Mononuclear cell (primary cell): ENCODE data around the gene DSPP. TPM values are rescaled to one million over a fixed set of nuclear protein-coding genes. Genes with fewer than 3 reads are reported as not detected.
"Not testable (repeated sequence)": the region's sequence is repeated elsewhere in the genome, so short reads cannot be mapped to it uniquely, and the experiment has no call there.

Experiments used
- H3K27me3 ChIP-seq: 2 replicates; pipeline ENCODE4 v1.6.0; 2011; ENCODE audit warnings: low read length, control low read depth; ENCODE audit not compliant: insufficient read depth
- H3K4me1 ChIP-seq: 2 replicates; pipeline ENCODE4 v1.5.1; 2011; ENCODE audit warnings: mild to moderate bottlenecking, low read length, control low read depth; ENCODE audit not compliant: insufficient read depth
- H3K4me3 ChIP-seq: 2 replicates; pipeline ENCODE4 v1.5.1; 2011; ENCODE audit warnings: mild to moderate bottlenecking, low read length, moderate library complexity
- H3K9me3 ChIP-seq: 2 replicates; pipeline ENCODE4 v1.5.1; 2011; ENCODE audit warnings: low read depth, mild to moderate bottlenecking, control low read depth, low read length
- total RNA-seq: library from RNA; depleted of rRNA; stranded (reverse); fragments of >200 nt; gene quantifications from one replicate; pipeline ENCODE4 v1.2.3, GENCODE V29; 2012

Gene DSPP
- total RNA-seq = not detected

- no peaks in the 10 kb centered on the region for H3K9me3 ChIP-seq
- no peak within 1 kb of the TSS for H3K4me3 ChIP-seq
- no peaks in the 10 kb centered on the region for H3K27me3 ChIP-seq
- no peaks in the 10 kb centered on the region for H3K4me1 ChIP-seq
Observed at GRCh38 chr4:87608229-87608628, at the start of gene DSPP. TSS of gene DSPP (plus strand) at chr4:87608529. CDS start at chr4:87610909, 2,380 bp downstream.

GRCh38 chr4:87559090-87559837 is 49.1 kb upstream of the DSPP start:
- H3K4me1 ChIP-seq = peaks cover 11% of the 10 kb centered on the region

GRCh38 chr4:87560802-87561201 is 47.5 kb upstream of the DSPP start:
- H3K4me1 ChIP-seq = peaks cover 11% of the 10 kb centered on the region
- no peaks in the 10 kb centered on the region for H3K27me3 ChIP-seq
- H3K4me3 ChIP-seq = no peak overlapping the region
- no peaks in the 10 kb centered on the region for H3K9me3 ChIP-seq

More at GRCh38 chr4:87559090-87559837, 49.1 kb upstream of the DSPP start:
- H3K9me3 ChIP-seq = no peaks in the 10 kb centered on the region
- no peak overlapping the region for H3K4me3 ChIP-seq
- no peaks in the 10 kb centered on the region for H3K27me3 ChIP-seq

- no peak overlapping the region for H3K4me3 ChIP-seq
- H3K4me1 ChIP-seq = no peaks in the 10 kb centered on the region
- H3K27me3 ChIP-seq = no peaks in the 10 kb centered on the region
- no peaks in the 10 kb centered on the region for H3K9me3 ChIP-seq
Observed at GRCh38 chr4:87565746-87566145, 42.6 kb upstream of the DSPP start.

GRCh38 chr4:87566276-87566675 is 42.1 kb upstream of the DSPP start:
- no peaks in the 10 kb centered on the region for H3K27me3 ChIP-seq

GRCh38 chr4:87567191-87567590 is 41.1 kb upstream of the DSPP start:
- Histone ChIP-seq H3K27me3 (no peaks in the 10 kb centered on the region), H3K9me3 (no peaks in the 10 kb centered on the region), H3K4me1 (no peaks in the 10 kb centered on the region), H3K4me3 (no peak overlapping the region)

More at GRCh38 chr4:87566276-87566675, 42.1 kb upstream of the DSPP start:
- H3K9me3 ChIP-seq = no peaks in the 10 kb centered on the region
- H3K4me3 ChIP-seq = no peak overlapping the region
- no peaks in the 10 kb centered on the region for H3K4me1 ChIP-seq

- no peaks in the 10 kb centered on the region for H3K9me3 ChIP-seq
- H3K27me3 ChIP-seq = no peaks in the 10 kb centered on the region
- H3K4me3 ChIP-seq = no peak overlapping the region
- no peaks in the 10 kb centered on the region for H3K4me1 ChIP-seq
Observed at GRCh38 chr4:87570290-87570805, 38.0 kb upstream of the DSPP start.

GRCh38 chr4:87574376-87574775 is 34.0 kb upstream of the DSPP start:
- H3K9me3 ChIP-seq, H3K4me1 ChIP-seq, H3K4me3 ChIP-seq: not testable (repeated sequence)

GRCh38 chr4:87574996-87575395 is 33.3 kb upstream of the DSPP start:
- Histone ChIP-seq H3K27me3 (no peaks in the 10 kb centered on the region), H3K4me3 (no peak overlapping the region), H3K9me3 (no peaks in the 10 kb centered on the region), H3K4me1 (no peaks in the 10 kb centered on the region)

More at GRCh38 chr4:87574376-87574775, 34.0 kb upstream of the DSPP start:
- H3K27me3 ChIP-seq = not testable (repeated sequence)

- H3K4me3 ChIP-seq = no peak overlapping the region
- H3K27me3 ChIP-seq = no peaks in the 10 kb centered on the region
- no peaks in the 10 kb centered on the region for H3K9me3 ChIP-seq
- no peaks in the 10 kb centered on the region for H3K4me1 ChIP-seq
Observed at GRCh38 chr4:87575408-87575807, 32.9 kb upstream of the DSPP start.

GRCh38 chr4:87575983-87576382 is 32.3 kb upstream of the DSPP start:
- H3K4me3 ChIP-seq = no peak overlapping the region
- H3K27me3 ChIP-seq = no peaks in the 10 kb centered on the region
- no peaks in the 10 kb centered on the region for H3K4me1 ChIP-seq
- no peaks in the 10 kb centered on the region for H3K9me3 ChIP-seq

GRCh38 chr4:87579478-87579877 is 28.9 kb upstream of the DSPP start:
- H3K4me3 ChIP-seq = no peak overlapping the region

GRCh38 chr4:87580057-87580456 is 28.3 kb upstream of the DSPP start:
- Histone ChIP-seq H3K9me3 (no peaks in the 10 kb centered on the region), H3K4me1 (no peaks in the 10 kb centered on the region), H3K4me3 (no peak overlapping the region), H3K27me3 (no peaks in the 10 kb centered on the region)

More at GRCh38 chr4:87579478-87579877, 28.9 kb upstream of the DSPP start:
- Histone ChIP-seq H3K9me3 (no peaks in the 10 kb centered on the region), H3K27me3 (no peaks in the 10 kb centered on the region), H3K4me1 (no peaks in the 10 kb centered on the region)

- Histone ChIP-seq H3K9me3 (no peaks in the 10 kb centered on the region), H3K27me3 (no peaks in the 10 kb centered on the region), H3K4me3 (no peak overlapping the region), H3K4me1 (no peaks in the 10 kb centered on the region)
Observed at GRCh38 chr4:87584222-87584908, 24.0 kb upstream of the DSPP start.

GRCh38 chr4:87589531-87589930 is 18.8 kb upstream of the DSPP start:
- no peaks in the 10 kb centered on the region for H3K4me1 ChIP-seq
- no peak overlapping the region for H3K4me3 ChIP-seq
- no peaks in the 10 kb centered on the region for H3K27me3 ChIP-seq
- no peaks in the 10 kb centered on the region for H3K9me3 ChIP-seq
